Fibroblast of lung (primary cell): Measurements from ENCODE around the gene FHL3.

Experiments used
- CTCF ChIP-seq, 2 donors: IDR thresholded peaks in 1 of 2; conservative IDR thresholded peaks in 1 of 2; 1 replicate in 1 of 2; 2 replicates in 1 of 2; pipeline ENCODE4 v1.5.1; 2011 to 2012; ENCODE audit warnings: low read length in 2 of 2, control low read depth in 1 of 2, inconsistent platforms in 1 of 2, low read depth in 1 of 2, mild to moderate bottlenecking in 1 of 2
- EZH2 ChIP-seq: IDR thresholded peaks from 2 replicates; pipeline ENCODE4 v1.5.1; 2012; ENCODE audit warnings: low read length, control low read depth, mild to moderate bottlenecking; ENCODE audit errors: missing control alignments

- no peak for TF ChIP-seq CTCF (conservative IDR thresholded peaks at IDR 0.05 in 1 of 2, IDR thresholded peaks at IDR 0.05 in 1 of 2; ENCODE audit: low read depth in 1 of 2, low read length in 2 of 2)
- no peak for TF ChIP-seq EZH2
Measured at GRCh38 chr1:38020396-38020795, 15.1 kb upstream of the FHL3 start.
